Nephron progenitor cell (in vitro differentiated cells): ENCODE measurements around the gene AHRR.

Experiments used
- DNase-seq: peaks from one replicate; pipeline ENCODE4 v3.0.0; 2021
- H3K27ac Mint-ChIP-seq: 2 replicates; pipeline ENCODE4 v1.8.0; 2021; ENCODE audit warnings: mild to moderate bottlenecking, moderate library complexity, mixed read lengths
- H3K27me3 Mint-ChIP-seq: 2 replicates; pipeline ENCODE4 v1.8.0; 2021; ENCODE audit warnings: mild to moderate bottlenecking, low read depth, mixed read lengths; ENCODE audit not compliant: poor library complexity
- H3K36me3 Mint-ChIP-seq: 2 replicates; pipeline ENCODE4 v1.8.0; 2021; ENCODE audit warnings: low read depth, mixed read lengths
- H3K4me1 Mint-ChIP-seq: 2 replicates; pipeline ENCODE4 v1.8.0; 2021; ENCODE audit warnings: mixed read lengths
- H3K4me3 Mint-ChIP-seq: 2 replicates; pipeline ENCODE4 v1.8.0; 2021; ENCODE audit warnings: mild to moderate bottlenecking, moderate library complexity, mixed read lengths
- H3K9me3 Mint-ChIP-seq: 2 replicates; pipeline ENCODE4 v1.8.0; 2021; ENCODE audit warnings: mild to moderate bottlenecking, moderate library complexity, mixed read lengths
- TF ChIP-seq, protein P1 (sequence below): fragments of 200-600 bp; sonication (generic); IDR thresholded peaks from 2 replicates; pipeline ENCODE4 v1.5.0; 2021; ENCODE audit warnings: antibody characterized with exemption

The AHRR gene

DNA sequence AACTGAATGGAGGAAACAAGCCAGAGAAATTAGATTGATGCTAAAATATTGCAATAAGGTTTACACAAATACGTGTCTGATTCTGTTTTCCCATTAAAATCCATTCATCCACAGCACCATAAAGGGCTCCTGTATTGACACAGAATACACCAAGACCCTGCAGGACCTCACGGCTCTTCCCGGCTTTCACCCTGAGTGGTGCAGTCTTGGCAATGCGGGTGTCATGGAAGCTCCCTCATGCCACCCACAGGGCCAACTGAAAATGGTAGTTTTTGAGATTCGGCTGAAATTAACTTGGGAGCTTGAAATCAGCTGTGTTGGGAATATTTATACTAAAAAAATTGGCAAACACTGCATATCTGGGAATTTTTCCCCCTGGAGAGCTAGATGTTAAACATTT lies 104.2 kb downstream of the AHRR start:
- no peaks in the 10 kb centered on the region for H3K36me3 Mint-ChIP-seq
- H3K27ac Mint-ChIP-seq = no peak overlapping the region
- no peak for DNase-seq
- H3K4me3 Mint-ChIP-seq = no peak overlapping the region
- H3K4me1 Mint-ChIP-seq = peaks cover 10% of the 10 kb centered on the region
- H3K27me3 Mint-ChIP-seq = peaks cover 10% of the 10 kb centered on the region
- peaks cover 13% of the 10 kb centered on the region for H3K9me3 Mint-ChIP-seq
- TF ChIP-seq, protein P1, sequence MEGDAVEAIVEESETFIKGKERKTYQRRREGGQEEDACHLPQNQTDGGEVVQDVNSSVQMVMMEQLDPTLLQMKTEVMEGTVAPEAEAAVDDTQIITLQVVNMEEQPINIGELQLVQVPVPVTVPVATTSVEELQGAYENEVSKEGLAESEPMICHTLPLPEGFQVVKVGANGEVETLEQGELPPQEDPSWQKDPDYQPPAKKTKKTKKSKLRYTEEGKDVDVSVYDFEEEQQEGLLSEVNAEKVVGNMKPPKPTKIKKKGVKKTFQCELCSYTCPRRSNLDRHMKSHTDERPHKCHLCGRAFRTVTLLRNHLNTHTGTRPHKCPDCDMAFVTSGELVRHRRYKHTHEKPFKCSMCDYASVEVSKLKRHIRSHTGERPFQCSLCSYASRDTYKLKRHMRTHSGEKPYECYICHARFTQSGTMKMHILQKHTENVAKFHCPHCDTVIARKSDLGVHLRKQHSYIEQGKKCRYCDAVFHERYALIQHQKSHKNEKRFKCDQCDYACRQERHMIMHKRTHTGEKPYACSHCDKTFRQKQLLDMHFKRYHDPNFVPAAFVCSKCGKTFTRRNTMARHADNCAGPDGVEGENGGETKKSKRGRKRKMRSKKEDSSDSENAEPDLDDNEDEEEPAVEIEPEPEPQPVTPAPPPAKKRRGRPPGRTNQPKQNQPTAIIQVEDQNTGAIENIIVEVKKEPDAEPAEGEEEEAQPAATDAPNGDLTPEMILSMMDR = no peak

GRCh38 chr5:426392-426976 lies 105.0 kb downstream of the AHRR start:
- H3K27ac Mint-ChIP-seq = no peak overlapping the region
- H3K36me3 Mint-ChIP-seq = no peaks in the 10 kb centered on the region
- peaks cover 13% of the 10 kb centered on the region for H3K9me3 Mint-ChIP-seq
- TF ChIP-seq, protein P1 = no peak
- H3K4me3 Mint-ChIP-seq = no peak overlapping the region
- no peak for DNase-seq
- peaks cover 10% of the 10 kb centered on the region for H3K4me1 Mint-ChIP-seq
- H3K27me3 Mint-ChIP-seq = peaks cover 10% of the 10 kb centered on the region

GRCh38 chr5:427415-428087 lies 106.0 kb downstream of the AHRR start:
- H3K27me3 Mint-ChIP-seq = peaks cover 13% of the 10 kb centered on the region
- peaks cover 10% of the 10 kb centered on the region for H3K4me1 Mint-ChIP-seq
- H3K36me3 Mint-ChIP-seq = no peaks in the 10 kb centered on the region
- no peak for DNase-seq
- H3K27ac Mint-ChIP-seq = no peak overlapping the region
- no peak overlapping the region for H3K4me3 Mint-ChIP-seq
- H3K9me3 Mint-ChIP-seq = peaks cover 13% of the 10 kb centered on the region
- TF ChIP-seq, protein P1 = no peak

DNA sequence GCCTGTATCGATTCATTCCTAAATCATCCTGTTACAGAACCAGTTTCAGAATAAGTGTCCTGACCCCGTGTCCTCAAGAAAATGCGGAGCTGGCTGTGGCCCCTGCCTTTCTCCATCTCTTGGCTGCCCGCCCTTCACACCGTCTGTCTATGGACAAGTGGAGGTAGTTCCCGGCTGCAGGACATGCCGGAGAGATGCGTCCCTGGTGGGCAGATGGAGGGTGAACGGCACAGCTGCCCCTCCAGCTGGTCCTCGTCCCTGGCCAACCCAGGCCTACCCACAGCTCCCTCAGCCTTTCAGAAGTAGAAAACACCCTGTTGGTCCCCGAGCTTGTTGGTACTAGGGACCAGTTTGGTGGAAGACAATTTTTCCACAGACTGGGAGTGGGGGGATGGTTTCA lies 106.7 kb downstream of the AHRR start:
- no peak for DNase-seq
- peaks cover 16% of the 10 kb centered on the region for H3K27me3 Mint-ChIP-seq

GRCh38 chr5:428754-429452 lies 107.4 kb downstream of the AHRR start:
- Mint-ChIP-seq H3K27me3 (peaks cover 16% of the 10 kb centered on the region), H3K36me3 (no peaks in the 10 kb centered on the region), H3K9me3 (peaks cover 13% of the 10 kb centered on the region), H3K4me1 (peaks cover 3% of the 10 kb centered on the region), H3K27ac (no peak overlapping the region), H3K4me3 (no peak overlapping the region)
- DNase-seq = no peak
- TF ChIP-seq, protein P1 = no peak

More for the DNA sequence above, 106.7 kb downstream of the AHRR start:
- H3K4me1 Mint-ChIP-seq = peaks cover 8% of the 10 kb centered on the region
- H3K9me3 Mint-ChIP-seq = peaks cover 13% of the 10 kb centered on the region
- TF ChIP-seq, protein P1 = no peak
- no peaks in the 10 kb centered on the region for H3K36me3 Mint-ChIP-seq
- H3K4me3 Mint-ChIP-seq = no peak overlapping the region
- H3K27ac Mint-ChIP-seq = no peak overlapping the region
